HG02852 (cell line): Measurements from ENCODE around the gene CNOT10.
"Not testable (repeated sequence)": the region's sequence is repeated elsewhere in the genome, so short reads cannot be mapped to it uniquely, and the experiment has no call there.

Experiments used
- ATAC-seq: cut with Tn5 transposase; IDR thresholded peaks from one replicate; pipeline ENCODE4 v1.9.1; 2021; ENCODE audit warnings: mild to moderate bottlenecking, moderate library complexity; ENCODE audit not compliant: unreplicated experiment

The CNOT10 gene

DNA sequence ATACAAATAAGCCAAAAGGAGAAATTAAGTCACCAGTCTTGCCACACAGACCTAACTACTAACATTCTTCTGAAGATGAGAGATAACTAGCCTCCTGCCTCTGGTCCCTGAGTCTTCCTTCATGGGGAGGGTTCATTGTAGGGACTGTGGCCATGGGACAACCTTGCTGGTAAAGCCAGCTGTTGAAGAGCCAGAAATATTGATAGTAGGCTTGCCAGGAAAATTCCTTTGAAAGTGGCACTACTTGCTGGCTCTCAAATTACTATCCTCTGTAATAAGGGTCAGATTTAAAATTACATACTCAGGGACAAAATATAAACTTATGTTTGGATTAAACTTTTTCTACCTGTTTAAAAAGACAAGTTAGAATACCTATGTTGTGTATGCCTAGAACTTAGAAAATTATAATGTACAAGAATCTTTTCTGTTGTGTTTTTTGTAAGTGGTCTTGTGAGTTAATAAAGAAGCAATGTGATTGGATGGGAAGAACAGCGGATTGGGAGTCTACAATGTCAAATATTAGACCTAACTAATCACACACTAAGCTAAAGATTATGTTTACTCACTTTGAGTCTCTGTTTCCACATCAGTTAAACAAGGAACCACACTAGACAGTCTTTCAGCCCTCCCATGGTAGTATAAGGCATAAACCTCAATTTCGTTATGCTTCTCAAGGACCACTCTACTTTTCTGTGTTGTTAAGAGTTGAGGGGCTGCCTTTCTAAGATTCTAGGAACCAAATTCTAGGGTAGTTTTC lies 72.8 kb downstream of the CNOT10 start:
- no peak for ATAC-seq

DNA sequence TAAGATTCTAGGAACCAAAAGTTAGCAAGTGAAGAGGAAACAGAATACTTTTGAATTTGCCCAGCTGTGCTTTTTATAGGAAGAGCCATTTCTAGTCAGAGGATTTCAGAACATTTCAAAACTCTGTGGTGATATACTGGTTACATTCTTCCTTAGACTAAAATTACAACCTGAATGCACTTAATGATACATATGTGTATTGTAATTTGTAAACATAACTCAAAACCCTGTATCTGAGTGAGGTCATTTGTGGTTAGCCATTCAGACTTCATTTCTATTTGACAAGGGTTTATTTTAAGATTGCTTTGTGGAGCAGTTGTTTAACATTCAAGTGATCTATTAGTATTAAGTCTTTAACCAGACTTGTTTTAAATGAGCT lies 73.4 kb downstream of the CNOT10 start:
- no peak for ATAC-seq

DNA sequence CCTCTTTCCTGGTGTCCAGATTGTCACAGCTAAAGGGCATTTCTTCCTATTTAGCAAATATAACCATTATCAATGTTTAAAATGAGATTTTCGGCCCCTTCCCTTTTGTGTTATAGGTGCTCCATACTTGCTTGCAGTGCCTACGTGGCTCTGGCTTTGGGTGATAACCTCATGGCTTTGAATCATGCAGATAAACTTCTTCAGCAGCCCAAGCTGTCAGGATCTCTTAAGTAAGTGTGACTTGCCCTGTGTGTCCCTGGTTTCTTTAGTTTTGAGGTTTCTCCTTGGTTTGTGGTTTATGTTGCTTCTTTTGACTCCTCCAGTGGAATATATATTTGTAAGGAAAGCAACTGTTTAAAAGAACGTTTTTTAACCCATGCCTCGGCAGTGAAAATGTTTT lies 74.4 kb downstream of the CNOT10 start:
- no peak for ATAC-seq

GRCh38 chr3:32764481-32764880 lies 79.5 kb downstream of the CNOT10 start:
- no peak for ATAC-seq

DNA sequence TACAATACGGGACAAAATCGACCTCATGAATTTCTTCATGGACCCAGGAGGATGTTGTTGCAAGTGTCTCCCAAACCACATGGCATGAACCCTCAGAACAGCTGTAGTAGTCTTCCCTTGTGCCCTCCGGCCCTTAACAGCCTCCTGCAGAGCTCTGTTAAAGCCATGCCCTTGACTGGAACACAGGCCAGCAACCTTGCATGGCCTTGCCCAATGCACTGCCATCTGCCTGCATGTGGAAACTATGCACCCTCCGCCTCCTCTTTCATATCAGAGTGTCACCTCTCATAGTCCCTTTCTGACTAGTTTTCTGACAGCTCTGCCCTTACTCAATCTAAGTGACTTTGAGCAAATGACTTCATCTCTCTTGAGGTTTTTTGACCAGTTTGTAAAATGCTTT lies 93.4 kb downstream of the CNOT10 start:
- no peak for ATAC-seq

GRCh38 chr3:32780071-32780734 lies 95.2 kb downstream of the CNOT10 start:
- no peak for ATAC-seq

- peak; percentile 39 for ATAC-seq
Measured at GRCh38 chr3:32780735-32781210, 95.8 kb downstream of the CNOT10 start.

DNA sequence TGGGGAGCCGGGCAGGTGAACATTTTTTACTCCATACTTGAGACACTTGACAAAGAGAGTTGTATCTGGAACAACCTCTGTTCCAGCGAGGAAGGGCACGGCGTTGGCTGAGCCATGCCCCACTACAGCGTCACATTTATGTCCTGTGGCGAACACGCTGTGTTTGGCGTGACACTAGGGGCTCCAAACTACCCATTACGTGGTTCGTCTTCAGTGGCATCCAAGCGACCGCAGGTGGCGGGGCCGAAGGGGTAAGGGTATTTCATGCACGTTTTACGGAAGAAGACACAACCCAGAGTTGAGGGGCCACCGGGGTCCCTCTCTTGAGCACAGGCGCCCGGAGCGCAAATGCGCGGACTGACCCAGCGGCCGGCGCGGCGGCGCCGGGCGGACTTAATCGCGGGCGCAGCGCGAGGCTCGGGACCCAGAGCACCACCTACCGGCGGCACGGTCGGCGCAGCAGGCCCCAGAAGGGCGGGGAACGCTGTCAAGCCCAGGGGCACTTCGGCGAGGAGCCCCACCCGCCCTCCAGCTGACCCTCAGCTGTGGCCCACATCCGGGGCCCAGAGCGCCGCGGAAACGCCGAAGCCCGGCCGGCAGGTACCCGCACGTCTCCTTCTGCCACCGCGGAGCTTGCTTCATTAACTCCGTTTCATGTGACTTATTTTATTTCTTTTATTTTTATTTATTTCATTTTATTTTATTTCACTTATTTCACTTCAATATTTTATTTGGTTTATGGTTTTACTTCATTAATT lies 96.4 kb downstream of the CNOT10 start:
- ATAC-seq: peak; percentile 92

DNA sequence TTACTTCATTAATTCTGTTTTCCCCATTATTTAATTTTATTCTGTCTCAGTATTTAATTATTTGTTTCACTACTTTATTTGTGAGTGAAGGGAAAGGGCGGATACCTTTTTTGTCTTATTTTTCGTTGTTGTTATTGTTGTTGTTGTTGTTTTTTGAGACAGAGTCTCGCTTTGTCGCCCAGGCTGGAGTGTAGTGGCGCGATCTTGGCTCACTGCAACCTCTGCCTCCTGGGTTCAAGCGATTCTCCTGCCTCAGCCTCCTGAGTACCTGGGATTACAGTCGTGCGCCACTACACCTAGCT lies 96.9 kb downstream of the CNOT10 start:
- not testable (repeated sequence) for ATAC-seq

GRCh38 chr3:32782407-32782806 lies 97.4 kb downstream of the CNOT10 start:
- no peak for ATAC-seq

GRCh38 chr3:32791833-32792232 lies 106.8 kb downstream of the CNOT10 start:
- no peak for ATAC-seq

DNA sequence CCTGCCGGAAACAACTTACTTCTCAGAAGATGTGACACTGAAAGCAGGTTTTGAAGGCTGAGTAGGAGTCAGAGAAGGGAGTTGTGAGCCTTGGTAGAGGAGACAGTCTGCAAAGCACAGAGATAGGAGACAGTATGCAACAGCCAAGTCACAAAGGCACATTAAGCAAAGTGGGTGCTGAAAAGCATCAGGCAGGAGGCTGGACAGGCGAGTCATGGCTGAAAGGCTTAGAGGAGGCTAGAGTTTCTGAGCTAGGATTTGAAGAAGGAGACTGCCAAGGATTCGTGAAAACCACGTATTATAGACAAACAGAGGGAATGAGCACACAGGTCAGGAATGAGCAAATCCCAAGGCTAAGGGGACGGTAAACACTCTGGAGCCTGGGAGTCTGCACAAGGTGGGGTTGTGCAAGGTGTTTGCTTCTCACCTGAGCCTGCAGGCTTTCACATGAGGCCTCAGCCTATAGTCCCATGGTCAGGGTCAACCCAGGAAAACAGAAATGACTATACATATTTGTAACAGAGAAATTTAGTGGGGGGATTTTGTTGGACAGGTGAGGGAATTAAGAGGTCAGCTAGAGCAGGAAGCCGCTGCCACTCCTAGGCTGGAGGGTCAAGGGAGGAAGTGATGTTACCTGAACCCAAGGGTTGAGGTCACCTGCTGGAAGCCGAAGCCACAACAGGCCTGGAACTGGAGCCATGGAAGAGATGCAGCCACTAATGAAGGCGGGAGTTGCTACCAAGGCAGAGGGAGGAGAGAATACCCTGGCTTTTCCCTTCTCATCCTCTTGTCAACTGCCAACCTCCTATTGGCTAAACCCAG lies 109.7 kb downstream of the CNOT10 start:
- ATAC-seq: no peak

DNA sequence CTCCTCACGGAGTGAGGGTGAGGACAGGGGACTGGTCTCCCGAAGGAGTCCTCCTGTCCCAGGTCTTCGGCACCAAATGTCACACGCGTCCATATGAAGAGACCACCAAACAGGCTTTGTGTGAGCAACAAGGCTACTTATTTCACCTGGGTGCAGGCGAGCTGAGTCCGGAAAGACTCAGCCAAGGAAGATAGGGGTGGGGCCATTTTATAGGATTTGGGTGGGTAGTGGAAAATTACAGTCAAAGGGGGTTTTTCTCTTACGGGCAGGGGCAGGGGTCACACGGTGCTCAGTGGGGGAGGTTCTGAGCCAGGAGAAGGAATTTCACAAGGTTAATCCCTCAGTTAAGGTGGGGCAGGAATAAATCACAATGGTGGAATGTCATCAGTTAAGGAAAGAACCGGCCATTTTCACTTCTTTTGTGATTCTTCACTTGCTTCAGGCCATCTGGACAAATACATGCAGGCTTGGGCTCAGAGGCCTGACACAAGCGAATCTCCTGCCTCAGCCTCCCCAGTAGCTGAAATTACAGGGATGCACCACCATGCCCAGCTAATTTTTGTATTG lies 111.5 kb downstream of the CNOT10 start:
- ATAC-seq: not testable (repeated sequence)

DNA sequence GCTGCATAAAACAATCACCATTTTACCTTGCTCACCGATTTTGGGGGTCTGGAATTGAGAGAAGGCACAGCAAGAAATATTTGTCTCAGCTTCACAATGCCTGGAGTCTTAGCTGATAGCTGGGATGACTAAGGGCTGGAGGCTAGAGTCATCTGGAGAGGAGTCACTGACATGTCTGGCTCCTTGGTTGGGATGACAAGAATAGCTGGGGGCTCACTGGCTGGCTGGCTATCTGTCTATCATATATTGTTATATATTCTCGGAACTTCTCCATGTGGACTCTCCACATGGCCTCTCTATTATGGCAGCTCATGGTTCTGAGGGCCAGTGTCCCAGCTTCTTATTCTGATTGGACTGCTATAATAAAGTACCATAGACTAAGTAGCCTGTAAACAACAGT lies 112.8 kb downstream of the CNOT10 start:
- ATAC-seq: no peak

DNA sequence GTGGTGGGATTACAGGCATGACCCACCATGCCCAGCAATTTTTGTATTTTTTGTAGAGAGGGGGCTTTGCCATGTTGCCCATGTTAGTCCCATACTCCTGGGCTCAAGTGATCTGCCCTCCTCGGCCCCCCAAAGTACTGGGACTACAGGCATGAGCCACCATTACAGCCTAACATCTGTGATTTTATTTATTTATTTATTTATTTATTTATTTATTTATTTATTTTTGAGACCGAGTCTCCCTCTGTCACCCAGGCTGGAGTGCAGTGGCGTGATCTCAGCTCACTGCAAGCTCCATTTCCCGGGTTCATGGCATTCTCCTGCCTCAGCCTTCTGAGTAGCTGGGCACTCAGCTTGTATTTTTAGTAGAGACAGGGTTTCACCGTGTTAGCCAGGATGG lies 116.5 kb downstream of the CNOT10 start:
- ATAC-seq: not testable (repeated sequence)

GRCh38 chr3:32813180-32813579 lies 128.2 kb downstream of the CNOT10 start:
- no peak for ATAC-seq

- no peak for ATAC-seq
Measured at GRCh38 chr3:32814361-32814760, 129.4 kb downstream of the CNOT10 start.

DNA sequence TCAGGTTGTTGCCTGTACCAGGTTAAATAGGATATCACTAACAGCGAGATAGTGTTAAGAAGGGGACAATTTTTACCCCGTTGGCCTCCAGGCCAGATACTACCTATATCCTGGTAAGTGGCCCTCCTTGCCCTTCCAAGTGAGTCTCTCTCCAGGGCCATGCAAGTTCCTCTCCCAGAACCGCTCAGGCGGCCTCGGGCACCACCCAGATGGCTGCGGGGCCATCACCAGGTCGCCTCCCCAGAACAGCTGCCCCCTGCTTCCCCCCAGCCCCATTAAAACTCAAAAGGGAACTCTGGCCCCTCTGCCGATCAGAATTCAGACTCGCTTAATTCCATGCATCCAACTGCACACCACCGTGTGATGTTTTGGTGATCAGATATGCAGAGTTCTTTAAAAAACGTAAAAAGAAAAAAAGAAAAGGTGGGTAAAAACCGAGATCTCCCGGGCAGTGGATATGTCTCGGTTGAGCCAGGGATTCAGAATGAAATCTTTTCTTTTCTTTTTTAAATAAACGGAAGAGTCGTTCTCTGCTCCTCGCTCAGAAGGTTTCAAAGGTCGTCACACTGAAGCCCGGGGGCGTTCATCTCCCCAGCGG lies 131.0 kb downstream of the CNOT10 start:
- ATAC-seq: no peak

DNA sequence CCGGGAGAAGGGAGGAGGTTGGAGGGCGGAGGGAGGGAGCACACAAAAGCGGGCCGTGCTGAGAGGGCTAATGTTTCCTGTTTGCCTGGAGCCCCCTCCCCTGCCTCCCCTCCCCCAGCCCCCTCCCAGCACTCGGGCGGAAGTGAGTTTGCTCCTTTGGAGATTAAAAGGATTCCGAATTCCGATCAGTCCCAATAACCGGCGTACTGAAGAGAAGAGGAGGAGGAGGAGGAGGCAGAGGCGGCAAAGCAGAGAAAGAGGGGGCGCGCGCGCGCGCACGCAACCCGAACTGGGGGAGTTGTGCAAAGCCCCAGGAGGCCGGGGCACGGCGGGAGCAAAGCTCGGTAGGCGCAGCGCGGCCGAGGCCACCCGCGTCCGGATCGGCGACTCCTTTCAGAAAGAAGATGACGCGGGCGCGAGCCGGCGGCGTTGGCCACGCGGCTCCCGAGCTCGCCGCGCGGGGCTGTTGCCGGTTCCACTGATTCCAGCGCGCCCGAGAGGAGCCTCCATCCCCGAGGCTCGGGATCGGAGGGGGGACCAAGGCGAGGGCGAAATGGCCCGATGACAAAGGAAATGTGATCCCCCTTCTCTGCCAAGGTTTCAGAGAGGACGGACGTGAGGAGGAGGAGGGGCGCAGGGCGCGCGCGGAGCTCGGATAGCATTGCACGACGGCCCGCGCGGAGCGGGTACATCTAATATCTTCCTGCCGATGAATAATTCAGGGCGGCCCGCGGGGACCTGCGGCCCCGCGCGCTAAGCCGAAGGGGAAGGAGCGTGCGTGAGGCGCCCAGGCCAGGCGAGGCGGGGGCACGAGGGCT lies 131.7 kb downstream of the CNOT10 start:
- no peak for ATAC-seq

DNA sequence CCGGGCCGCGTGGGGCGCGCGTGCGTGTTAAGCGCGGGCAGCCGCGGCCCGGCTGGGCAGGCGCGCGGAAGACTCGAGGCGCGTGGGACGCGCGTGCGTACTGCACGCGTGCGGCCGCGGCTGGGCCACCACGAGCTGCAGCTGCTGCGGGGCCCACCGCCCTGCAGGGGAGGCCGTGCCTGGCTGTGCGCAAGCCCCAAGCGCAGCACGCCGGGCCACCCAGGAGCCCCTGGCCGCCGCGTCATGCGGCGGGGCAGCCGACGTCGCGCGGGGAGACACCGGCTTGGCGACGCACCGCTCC lies 132.2 kb downstream of the CNOT10 start:
- no peak for ATAC-seq
